PFSK-1 (cell line): ENCODE results near the gene GTSF1L.

ENCODE experiments used
- FOXP2 ChIP-seq: optimal IDR thresholded peaks from 2 replicates; pipeline ENCODE3; 2011; ENCODE audit warnings: borderline replicate concordance, control low read depth, inconsistent platforms; ENCODE audit not compliant: insufficient read depth; ENCODE audit errors: extremely low read length, extremely low read depth
- POLR2AphosphoS5 ChIP-seq: IDR thresholded peaks from 2 replicates; pipeline ENCODE4 v1.6.1; 2012; ENCODE audit warnings: low read depth, mild to moderate bottlenecking, control low read depth, low read length, moderate library complexity
- REST ChIP-seq, 2 experiments: IDR thresholded peaks; 2 replicates each; pipeline versions ENCODE4 v1.6.1 to v1.8.0; 2011 to 2012; ENCODE audit warnings: low read depth in 2 of 2, low read length in 2 of 2, control low read depth in 1 of 2, inconsistent platforms in 1 of 2, mild to moderate bottlenecking in 1 of 2, moderate library complexity in 1 of 2; ENCODE audit not compliant: insufficient read depth in 1 of 2
- SIN3A ChIP-seq: IDR thresholded peaks from 2 replicates; pipeline ENCODE4 v1.6.1; 2012; ENCODE audit warnings: mild to moderate bottlenecking, low read length, moderate library complexity, borderline replicate concordance; ENCODE audit not compliant: insufficient read depth
- TAF1 ChIP-seq: IDR thresholded peaks from 2 replicates; pipeline ENCODE4 v1.6.1; 2012; ENCODE audit warnings: low read length, control low read depth, borderline replicate concordance; ENCODE audit not compliant: insufficient read depth

Gene GTSF1L

GRCh38 chr20:43700627-43701026, 26.2 kb downstream of the GTSF1L start:
- TF ChIP-seq FOXP2 (no peak), REST (IDR thresholded peaks at IDR 0.05; ENCODE audit: insufficient read depth in 1 of 2, low read depth in 2 of 2, low read length in 2 of 2) (no peak), TAF1 (no peak), POLR2AphosphoS5 (no peak), SIN3A (no peak)

- no peak for TF ChIP-seq TAF1
- TF ChIP-seq FOXP2: no peak
- no peak for TF ChIP-seq REST (IDR thresholded peaks at IDR 0.05; ENCODE audit: insufficient read depth in 1 of 2, low read depth in 2 of 2, low read length in 2 of 2)
- no peak for TF ChIP-seq POLR2AphosphoS5
- no peak for TF ChIP-seq SIN3A
Observed at GRCh38 chr20:43699941-43700565, 26.7 kb downstream of the GTSF1L start.

- TF ChIP-seq FOXP2 (no peak), POLR2AphosphoS5 (no peak), SIN3A (no peak), TAF1 (no peak), REST (IDR thresholded peaks at IDR 0.05; ENCODE audit: insufficient read depth in 1 of 2, low read depth in 2 of 2, low read length in 2 of 2) (no peak)
Observed at GRCh38 chr20:43695571-43695970, 31.2 kb downstream of the GTSF1L start.

GRCh38 chr20:43694763-43695162, 32.0 kb downstream of the GTSF1L start:
- TF ChIP-seq SIN3A: no peak
- no peak for TF ChIP-seq REST (IDR thresholded peaks at IDR 0.05; ENCODE audit: insufficient read depth in 1 of 2, low read depth in 2 of 2, low read length in 2 of 2)
- TF ChIP-seq TAF1: no peak
- no peak for TF ChIP-seq POLR2AphosphoS5
- no peak for TF ChIP-seq FOXP2

GRCh38 chr20:43691928-43692524, 34.8 kb downstream of the GTSF1L start:
- TF ChIP-seq SIN3A: no peak
- no peak for TF ChIP-seq FOXP2
- no peak for TF ChIP-seq POLR2AphosphoS5
- no peak for TF ChIP-seq TAF1
- no peak for TF ChIP-seq REST (IDR thresholded peaks at IDR 0.05; ENCODE audit: insufficient read depth in 1 of 2, low read depth in 2 of 2, low read length in 2 of 2)
